T follicular helper cell (primary cell): ENCODE results near the gene ETF1.
A peak's percentile ranks its signal among the peaks of the same experiment; 100 is the strongest.
"Not testable (repeated sequence)": the region's sequence is repeated elsewhere in the genome, so short reads cannot be mapped to it uniquely, and the experiment has no call there.

Experiments used
- DNase-seq: peaks from one replicate; pipeline ENCODE4 v3.0.0-alpha.2; 2020; ENCODE audit warnings: low read depth

ETF1 gene

GRCh38 chr5:138529812-138530211, 13.2 kb downstream of the ETF1 start:
- DNase-seq, result no peak

- DNase-seq, result no peak
Measured at GRCh38 chr5:138528744-138529469, 14.1 kb downstream of the ETF1 start.

GRCh38 chr5:138528208-138528607, 14.8 kb downstream of the ETF1 start:
- DNase-seq, result no peak

GRCh38 chr5:138527170-138527569, 15.9 kb downstream of the ETF1 start:
- DNase-seq, result no peak

GRCh38 chr5:138523406-138523805, 19.6 kb downstream of the ETF1 start:
- DNase-seq, result no peak

- DNase-seq, result no peak
Measured at GRCh38 chr5:138520971-138521370, 22.1 kb downstream of the ETF1 start.

- no peak for DNase-seq
Measured at GRCh38 chr5:138517437-138517836, 25.6 kb downstream of the ETF1 start.

- DNase-seq, result no peak
Measured at GRCh38 chr5:138515556-138516245, 27.3 kb downstream of the ETF1 start.

GRCh38 chr5:138514021-138514420, 29.0 kb downstream of the ETF1 start:
- no peak for DNase-seq

- no peak for DNase-seq
Measured at GRCh38 chr5:138508958-138509357, 34.1 kb downstream of the ETF1 start.

GRCh38 chr5:138507485-138507884, 35.6 kb downstream of the ETF1 start:
- not testable (repeated sequence) for DNase-seq

- DNase-seq, result no peak
Measured at GRCh38 chr5:138506370-138507306, 36.4 kb downstream of the ETF1 start.

GRCh38 chr5:138504799-138505198, 38.2 kb downstream of the ETF1 start:
- no peak for DNase-seq

- no peak for DNase-seq
Measured at GRCh38 chr5:138503487-138504270, 39.4 kb downstream of the ETF1 start.

GRCh38 chr5:138502521-138502920, 40.5 kb downstream of the ETF1 start:
- DNase-seq, result no peak

- DNase-seq, result no peak
Measured at GRCh38 chr5:138502121-138502520, 40.9 kb downstream of the ETF1 start.

- DNase-seq, result no peak
Measured at GRCh38 chr5:138498376-138498775, 44.7 kb downstream of the ETF1 start.

- DNase-seq, result no peak
Measured at GRCh38 chr5:138495351-138495750, 47.7 kb downstream of the ETF1 start.

- DNase-seq, result no peak
Measured at GRCh38 chr5:138492560-138493045, 50.4 kb downstream of the ETF1 start.

GRCh38 chr5:138491669-138492559, 51.1 kb downstream of the ETF1 start:
- DNase-seq, result peak; percentile 79

GRCh38 chr5:138491284-138491648, 51.8 kb downstream of the ETF1 start:
- DNase-seq, result no peak
